RPMI8226 (cell line): ENCODE measurements around the gene PCED1A.
A peak's percentile ranks its signal among the peaks of the same experiment; 100 is the strongest.

Source experiments
- DNase-seq: peaks from one replicate; pipeline ENCODE4 v3.0.0-alpha.2; 2015

The PCED1A gene

GRCh38 chr20:2840138-2840966 lies at the start of gene PCED1A, which contains the start of gene VPS16:
PCED1A (minus strand) TSS chr20:2840655; CDS start chr20:2839912, 743 bp downstream.
VPS16 (plus strand) TSS chr20:2840745; CDS start chr20:2840775, 30 bp downstream.
- peak; percentile 92 for DNase-seq

- DNase-seq = no peak
Observed at GRCh38 chr20:2889797-2890196, 49.3 kb upstream of the PCED1A start.

- no peak for DNase-seq
Observed at GRCh38 chr20:2889209-2889608, 48.8 kb upstream of the PCED1A start.

- no peak for DNase-seq
Observed at GRCh38 chr20:2888224-2888955, 47.9 kb upstream of the PCED1A start.

GRCh38 chr20:2887715-2888114 lies 47.3 kb upstream of the PCED1A start:
- DNase-seq = no peak

GRCh38 chr20:2883726-2884637 lies 43.5 kb upstream of the PCED1A start:
- no peak for DNase-seq

GRCh38 chr20:2880650-2881049 lies 40.2 kb upstream of the PCED1A start:
- no peak for DNase-seq

GRCh38 chr20:2879146-2879545 lies 38.7 kb upstream of the PCED1A start:
- DNase-seq = no peak

- DNase-seq = no peak
Observed at GRCh38 chr20:2878515-2878914, 38.1 kb upstream of the PCED1A start.

- no peak for DNase-seq
Observed at GRCh38 chr20:2875690-2876203, 35.3 kb upstream of the PCED1A start.

GRCh38 chr20:2874456-2874855 lies 34.0 kb upstream of the PCED1A start:
- peak; percentile 15 for DNase-seq

GRCh38 chr20:2873747-2874041 lies 33.2 kb upstream of the PCED1A start:
- DNase-seq = no peak

- DNase-seq = peak; percentile 96
Observed at GRCh38 chr20:2873010-2873746, 32.7 kb upstream of the PCED1A start, which contains the start of gene PTPRA. PTPRA (plus strand) TSS chr20:2873481; CDS start chr20:2964278, 90,797 bp downstream.

GRCh38 chr20:2872459-2873009 lies 32.1 kb upstream of the PCED1A start:
- DNase-seq = peak; percentile 82

GRCh38 chr20:2871661-2872458 lies 31.4 kb upstream of the PCED1A start:
- DNase-seq = no peak

- DNase-seq = no peak
Observed at GRCh38 chr20:2871111-2871465, 30.6 kb upstream of the PCED1A start.

GRCh38 chr20:2869381-2869780 lies 28.9 kb upstream of the PCED1A start:
- DNase-seq = no peak

GRCh38 chr20:2867081-2867864 lies 26.8 kb upstream of the PCED1A start:
- no peak for DNase-seq

GRCh38 chr20:2866236-2866635 lies 25.8 kb upstream of the PCED1A start:
- DNase-seq = no peak

GRCh38 chr20:2865630-2866029 lies 25.2 kb upstream of the PCED1A start:
- DNase-seq = no peak
